Measurements from ENCODE around the gene AGER. TPM values are rescaled to one million over a fixed set of nuclear protein-coding genes. Genes with fewer than 3 reads are reported as not detected.

AGER gene
- total and polyA plus RNA-seq, 9 of the 15 experiments (the other 6 are each of a cell fraction or from before 2014, with no cell fraction given): 1.2 to 11.5 (median 4.1) TPM

DNA sequence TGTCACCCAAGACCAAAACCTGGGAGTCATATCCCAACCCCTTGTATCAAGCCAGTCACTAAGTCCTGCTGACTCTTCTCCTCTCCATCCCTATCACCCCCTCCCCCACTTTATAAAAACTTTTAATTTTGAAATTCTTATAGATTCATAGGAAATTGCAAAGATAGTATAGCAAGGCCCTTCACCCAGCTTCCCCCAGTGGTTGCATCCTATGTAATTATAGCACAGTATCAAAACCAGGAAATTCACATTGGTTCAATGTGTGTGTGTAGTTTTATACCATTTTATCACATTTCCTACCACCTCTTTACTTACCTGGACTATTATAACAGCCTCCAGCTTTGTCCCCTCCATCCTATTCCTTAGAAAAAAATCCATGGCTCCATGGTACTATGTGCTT lies 26.0 kb downstream of the AGER start:
- Histone ChIP-seq H3K9me3 (replicated peaks; ENCODE audit: control insufficient read depth, insufficient read depth, low read depth, low read length) (no peaks in the 10 kb centered on the region), H3K9me1 (ENCODE audit: control insufficient read depth, insufficient read depth, low read length) (no peaks in the 10 kb centered on the region), H3K4me2 (ENCODE audit: insufficient read depth, low read length) (no peak overlapping the region), H3K27ac (ENCODE audit: extremely low read depth, low read depth, low read length) (no peak overlapping the region), H3K4me1 (replicated peaks in 1 of 2; ENCODE audit: control insufficient read depth in 2 of 2, insufficient read depth in 2 of 2, low read length in 2 of 2) (peaks cover 13 to 31% of the 10 kb centered on the region in 2 experiments; a peak in 4 of 5 replicates), H3K79me2 (ENCODE audit: control insufficient read depth, insufficient read depth, low read length) (peaks cover 34% of the 10 kb centered on the region), H3K27me3 (ENCODE audit: control insufficient read depth in 2 of 2, insufficient read depth in 2 of 2, low read length in 2 of 2) (no peaks in the 10 kb centered on the region), H3K9ac (ENCODE audit: insufficient read depth in 1 of 2, low read depth in 2 of 2, low read length in 2 of 2) (no peak overlapping the region), H4K20me1 (replicated peaks; ENCODE audit: control insufficient read depth, insufficient read depth, low read length) (no peaks in the 10 kb centered on the region), H3K36me3 (ENCODE audit: control insufficient read depth, insufficient read depth, low read length) (peaks cover 55% of the 10 kb centered on the region), H2AFZ (ENCODE audit: low read depth, low read length) (no peak overlapping the region), H3K4me3 (no peak overlapping the region)
- no peak for FAIRE-seq
- in situ Hi-C loops (cut with MboI): no loop called here
- ChIA-PET CTCF (ENCODE audit: low intra/inter-chr PET ratio) (no interaction called here), POLR2A (interaction anchor here (1.2 to 1.9 kb wide), 2 partner anchors 9 to 11 kb away, joined by 3 to 8 read pairs; no protein-coding TSS in a partner anchor)
- no peak for DNase-seq (ENCODE audit: extremely low read depth in 1 of 4, low spot score in 3 of 4)
- BruUV-seq (replicated peaks): no TSS peak
- no peak for ATAC-seq
- intact Hi-C loops (cut with micrococcal nuclease): no loop called here
- TF ChIP-seq, protein P1, sequence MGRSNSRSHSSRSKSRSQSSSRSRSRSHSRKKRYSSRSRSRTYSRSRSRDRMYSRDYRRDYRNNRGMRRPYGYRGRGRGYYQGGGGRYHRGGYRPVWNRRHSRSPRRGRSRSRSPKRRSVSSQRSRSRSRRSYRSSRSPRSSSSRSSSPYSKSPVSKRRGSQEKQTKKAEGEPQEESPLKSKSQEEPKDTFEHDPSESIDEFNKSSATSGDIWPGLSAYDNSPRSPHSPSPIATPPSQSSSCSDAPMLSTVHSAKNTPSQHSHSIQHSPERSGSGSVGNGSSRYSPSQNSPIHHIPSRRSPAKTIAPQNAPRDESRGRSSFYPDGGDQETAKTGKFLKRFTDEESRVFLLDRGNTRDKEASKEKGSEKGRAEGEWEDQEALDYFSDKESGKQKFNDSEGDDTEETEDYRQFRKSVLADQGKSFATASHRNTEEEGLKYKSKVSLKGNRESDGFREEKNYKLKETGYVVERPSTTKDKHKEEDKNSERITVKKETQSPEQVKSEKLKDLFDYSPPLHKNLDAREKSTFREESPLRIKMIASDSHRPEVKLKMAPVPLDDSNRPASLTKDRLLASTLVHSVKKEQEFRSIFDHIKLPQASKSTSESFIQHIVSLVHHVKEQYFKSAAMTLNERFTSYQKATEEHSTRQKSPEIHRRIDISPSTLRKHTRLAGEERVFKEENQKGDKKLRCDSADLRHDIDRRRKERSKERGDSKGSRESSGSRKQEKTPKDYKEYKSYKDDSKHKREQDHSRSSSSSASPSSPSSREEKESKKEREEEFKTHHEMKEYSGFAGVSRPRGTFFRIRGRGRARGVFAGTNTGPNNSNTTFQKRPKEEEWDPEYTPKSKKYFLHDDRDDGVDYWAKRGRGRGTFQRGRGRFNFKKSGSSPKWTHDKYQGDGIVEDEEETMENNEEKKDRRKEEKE (IDR thresholded peaks at IDR 0.05; ENCODE audit: borderline replicate concordance in 1 of 2, control insufficient read depth in 1 of 2, low read depth in 2 of 2, low read length in 1 of 2): no peak
- TF ChIP-seq, protein P2, sequence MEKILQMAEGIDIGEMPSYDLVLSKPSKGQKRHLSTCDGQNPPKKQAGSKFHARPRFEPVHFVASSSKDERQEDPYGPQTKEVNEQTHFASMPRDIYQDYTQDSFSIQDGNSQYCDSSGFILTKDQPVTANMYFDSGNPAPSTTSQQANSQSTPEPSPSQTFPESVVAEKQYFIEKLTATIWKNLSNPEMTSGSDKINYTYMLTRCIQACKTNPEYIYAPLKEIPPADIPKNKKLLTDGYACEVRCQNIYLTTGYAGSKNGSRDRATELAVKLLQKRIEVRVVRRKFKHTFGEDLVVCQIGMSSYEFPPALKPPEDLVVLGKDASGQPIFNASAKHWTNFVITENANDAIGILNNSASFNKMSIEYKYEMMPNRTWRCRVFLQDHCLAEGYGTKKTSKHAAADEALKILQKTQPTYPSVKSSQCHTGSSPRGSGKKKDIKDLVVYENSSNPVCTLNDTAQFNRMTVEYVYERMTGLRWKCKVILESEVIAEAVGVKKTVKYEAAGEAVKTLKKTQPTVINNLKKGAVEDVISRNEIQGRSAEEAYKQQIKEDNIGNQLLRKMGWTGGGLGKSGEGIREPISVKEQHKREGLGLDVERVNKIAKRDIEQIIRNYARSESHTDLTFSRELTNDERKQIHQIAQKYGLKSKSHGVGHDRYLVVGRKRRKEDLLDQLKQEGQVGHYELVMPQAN (IDR thresholded peaks at IDR 0.05; ENCODE audit: borderline replicate concordance): no peak
- TF ChIP-seq, protein P3, sequence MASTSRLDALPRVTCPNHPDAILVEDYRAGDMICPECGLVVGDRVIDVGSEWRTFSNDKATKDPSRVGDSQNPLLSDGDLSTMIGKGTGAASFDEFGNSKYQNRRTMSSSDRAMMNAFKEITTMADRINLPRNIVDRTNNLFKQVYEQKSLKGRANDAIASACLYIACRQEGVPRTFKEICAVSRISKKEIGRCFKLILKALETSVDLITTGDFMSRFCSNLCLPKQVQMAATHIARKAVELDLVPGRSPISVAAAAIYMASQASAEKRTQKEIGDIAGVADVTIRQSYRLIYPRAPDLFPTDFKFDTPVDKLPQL (IDR thresholded peaks at IDR 0.05; ENCODE audit: extremely low read depth, insufficient read length): no peak
- no peak for TF ChIP-seq ETV1 (tag; conservative IDR thresholded peaks at IDR 0.05; ENCODE audit: low read depth)
- no peak for TF ChIP-seq TCF3 (CRISPR knock-in tag; IDR thresholded peaks at IDR 0.05)
- no peak for TF ChIP-seq ZBTB17 (CRISPR knock-in tag; IDR thresholded peaks at IDR 0.05)
- no peak for TF ChIP-seq CCNT2 (IDR thresholded peaks at IDR 0.05; ENCODE audit: borderline replicate concordance, extremely low read depth, insufficient read length, low read depth, low read length)
- TF ChIP-seq CTBP1 (IDR thresholded peaks at IDR 0.05; ENCODE audit: borderline replicate concordance): no peak
- no peak for TF ChIP-seq NFYB (IDR thresholded peaks at IDR 0.05; ENCODE audit: extremely low read depth, insufficient read length)
- TF ChIP-seq TAF9B (IDR thresholded peaks at IDR 0.05; ENCODE audit: partially characterized antibody): no peak
- TF ChIP-seq, protein P4, sequence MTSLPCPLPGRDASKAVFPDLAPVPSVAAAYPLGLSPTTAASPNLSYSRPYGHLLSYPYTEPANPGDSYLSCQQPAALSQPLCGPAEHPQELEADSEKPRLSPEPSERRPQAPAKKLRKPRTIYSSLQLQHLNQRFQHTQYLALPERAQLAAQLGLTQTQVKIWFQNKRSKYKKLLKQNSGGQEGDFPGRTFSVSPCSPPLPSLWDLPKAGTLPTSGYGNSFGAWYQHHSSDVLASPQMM (CRISPR knock-in tag; IDR thresholded peaks at IDR 0.05): no peak
